ENCODE data around the gene ANLN.

- TF ChIP-seq, protein P1, sequence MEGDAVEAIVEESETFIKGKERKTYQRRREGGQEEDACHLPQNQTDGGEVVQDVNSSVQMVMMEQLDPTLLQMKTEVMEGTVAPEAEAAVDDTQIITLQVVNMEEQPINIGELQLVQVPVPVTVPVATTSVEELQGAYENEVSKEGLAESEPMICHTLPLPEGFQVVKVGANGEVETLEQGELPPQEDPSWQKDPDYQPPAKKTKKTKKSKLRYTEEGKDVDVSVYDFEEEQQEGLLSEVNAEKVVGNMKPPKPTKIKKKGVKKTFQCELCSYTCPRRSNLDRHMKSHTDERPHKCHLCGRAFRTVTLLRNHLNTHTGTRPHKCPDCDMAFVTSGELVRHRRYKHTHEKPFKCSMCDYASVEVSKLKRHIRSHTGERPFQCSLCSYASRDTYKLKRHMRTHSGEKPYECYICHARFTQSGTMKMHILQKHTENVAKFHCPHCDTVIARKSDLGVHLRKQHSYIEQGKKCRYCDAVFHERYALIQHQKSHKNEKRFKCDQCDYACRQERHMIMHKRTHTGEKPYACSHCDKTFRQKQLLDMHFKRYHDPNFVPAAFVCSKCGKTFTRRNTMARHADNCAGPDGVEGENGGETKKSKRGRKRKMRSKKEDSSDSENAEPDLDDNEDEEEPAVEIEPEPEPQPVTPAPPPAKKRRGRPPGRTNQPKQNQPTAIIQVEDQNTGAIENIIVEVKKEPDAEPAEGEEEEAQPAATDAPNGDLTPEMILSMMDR (IDR thresholded peaks at IDR 0.05): no peak
- TF ChIP-seq POLR2A (IDR thresholded peaks at IDR 0.05): no peak
Measured at GRCh38 chr7:36391436-36392198, 2.0 kb downstream of the ANLN start.
